GM18858 (cell line): ENCODE measurements around the gene CTCF.

Experiments
- ATAC-seq: cut with Tn5 transposase; IDR thresholded peaks from one replicate; pipeline ENCODE4 v1.9.1; 2021; ENCODE audit not compliant: unreplicated experiment

Gene CTCF

GRCh38 chr16:67663151-67663876, 101.0 kb downstream of the CTCF start:
- ATAC-seq: no peak

- ATAC-seq: no peak
These were observed 101.5 kb downstream of the CTCF start for GRCh38 chr16:67663877-67664222.

- no peak for ATAC-seq
These were observed 101.9 kb downstream of the CTCF start for GRCh38 chr16:67664258-67664657.

DNA sequence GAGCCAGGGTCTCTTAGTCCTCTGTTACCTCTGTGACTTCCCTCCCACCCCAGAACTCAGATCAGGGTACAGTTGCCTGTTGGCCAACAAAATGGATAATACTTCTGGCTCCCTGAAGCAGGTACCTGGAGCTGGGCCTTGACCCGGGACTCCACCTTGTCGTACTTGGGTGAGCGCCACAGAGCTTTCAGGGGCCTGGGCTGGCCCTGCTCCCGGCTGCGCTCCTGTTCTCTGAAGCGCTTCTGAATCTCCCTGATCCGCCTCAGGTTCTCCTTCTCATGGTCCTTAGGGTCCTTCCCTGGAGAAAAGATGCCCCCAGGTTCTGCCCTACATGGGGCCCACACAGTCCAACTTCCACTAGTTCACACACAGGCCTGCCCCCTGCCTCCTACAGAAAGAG, 102.5 kb downstream of the CTCF start:
- no peak for ATAC-seq

DNA sequence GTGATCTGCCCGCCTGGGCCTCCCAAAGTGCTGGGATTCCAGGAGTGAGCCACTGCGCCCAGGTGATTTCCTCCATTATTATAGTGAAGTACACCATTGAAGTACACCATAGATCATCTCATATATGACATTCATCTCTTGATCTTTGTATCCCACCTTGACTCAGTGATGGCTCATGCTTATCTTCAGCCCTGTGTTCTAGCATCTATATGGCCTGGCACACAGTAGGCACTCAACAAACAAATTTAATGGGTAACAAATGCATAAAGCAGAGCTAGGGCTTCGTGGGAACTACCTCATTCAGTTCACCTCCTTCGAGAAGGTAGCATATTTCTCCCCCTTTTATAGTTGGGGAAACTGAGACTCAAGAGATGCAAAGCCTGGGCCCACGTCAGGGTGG, 103.3 kb downstream of the CTCF start:
- no peak for ATAC-seq

DNA sequence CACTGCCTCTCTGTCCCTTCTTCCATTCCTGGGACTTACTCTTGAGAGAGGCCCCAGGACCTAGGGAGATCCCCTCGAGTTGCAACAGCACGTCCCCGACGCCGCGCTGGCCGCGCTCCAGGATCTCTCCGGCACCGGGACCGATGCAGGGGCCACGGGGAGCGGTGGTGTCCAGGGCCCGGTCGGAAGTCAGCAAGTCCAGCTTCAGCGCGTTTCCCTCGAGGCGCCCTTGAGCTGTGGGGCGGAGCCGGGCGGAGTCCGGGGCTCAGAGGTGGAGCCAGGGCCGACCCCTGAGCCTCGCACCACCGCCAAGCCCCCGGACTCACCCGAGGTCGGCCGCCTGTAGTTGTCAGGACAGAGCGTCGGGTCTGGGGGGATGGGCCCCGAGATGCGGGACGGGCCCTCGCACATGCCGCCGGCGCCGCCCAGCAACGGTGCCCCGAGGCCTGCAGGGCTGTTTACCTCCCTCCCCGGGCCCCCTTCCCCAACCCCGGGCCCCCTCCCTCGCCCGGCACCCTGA, 103.8 kb downstream of the CTCF start:
- no peak for ATAC-seq

DNA sequence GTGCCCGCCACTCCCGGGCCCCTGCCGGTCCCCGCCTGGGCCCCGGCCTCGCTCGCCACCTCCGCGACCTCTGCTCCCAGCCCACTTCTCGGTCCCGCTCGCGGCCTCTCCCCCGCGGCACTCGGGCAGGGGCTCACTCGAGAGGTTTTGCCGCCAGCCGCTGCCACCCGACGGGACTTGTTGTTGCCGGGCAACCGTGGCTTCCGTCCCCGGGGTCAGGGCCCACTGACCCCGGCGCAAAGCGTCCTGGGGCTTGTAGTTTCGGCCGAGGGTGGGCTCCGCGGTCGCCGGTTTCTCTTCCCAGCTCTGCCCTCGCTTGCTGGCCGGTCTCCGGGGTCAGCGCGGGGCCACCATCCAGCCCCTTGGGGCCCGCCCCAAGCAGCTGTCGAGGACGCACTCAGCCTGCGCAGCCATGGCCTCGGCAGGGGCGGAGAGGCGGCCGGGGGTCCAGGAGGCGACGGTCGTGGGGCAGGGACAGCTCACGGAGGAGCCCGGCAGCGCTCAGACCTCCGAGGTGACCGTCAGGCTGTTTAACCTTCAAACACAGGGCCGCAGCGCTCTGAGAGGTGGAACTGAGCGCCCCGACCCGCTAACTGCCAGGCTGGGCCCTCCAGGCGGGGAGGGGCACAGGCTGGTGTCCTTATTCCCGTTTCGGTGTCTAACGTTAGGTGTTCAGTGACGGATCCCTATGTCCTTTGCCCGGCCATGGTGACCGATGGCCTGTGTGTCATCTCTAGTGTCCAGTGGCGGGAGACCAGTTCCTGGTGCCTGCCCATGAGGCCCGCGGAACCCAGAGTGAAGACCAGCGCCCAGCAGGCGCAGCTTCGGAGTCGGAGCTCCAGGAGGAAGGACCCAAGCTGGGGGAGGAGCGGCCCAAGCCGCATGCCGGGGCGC, 104.5 kb downstream of the CTCF start, which contains the start of the genes C16orf86 and ENKD1:
Gene C16orf86, plus strand, starts transcription at position 256 of the 894 bp plus-strand sequence. Its CDS starts 157 bp downstream, at position 413.
Gene ENKD1, minus strand, starts transcription at position 192 of the 894 bp plus-strand sequence. CDS start 308 bp downstream, outside the sequence.
- ATAC-seq: peak; percentile 44

DNA sequence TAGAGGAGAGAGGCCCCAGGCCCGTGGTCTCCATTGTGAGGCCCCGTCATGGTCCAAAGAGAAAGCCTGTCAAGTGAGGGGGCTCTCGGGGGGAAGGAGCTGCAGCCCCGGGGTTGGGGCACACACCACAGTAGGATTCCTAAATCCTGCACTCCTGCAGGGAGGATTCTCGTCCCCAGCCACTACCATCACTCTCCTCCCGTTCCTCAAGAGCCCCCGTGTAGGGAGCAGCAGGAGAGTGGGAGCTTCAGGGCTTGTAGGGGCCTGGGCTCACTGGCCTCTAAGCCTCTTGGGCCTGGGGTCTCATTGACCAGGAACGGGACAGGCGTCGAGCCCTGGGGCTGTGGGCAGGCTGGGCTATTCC, 105.1 kb downstream of the CTCF start:
- ATAC-seq: no peak

DNA sequence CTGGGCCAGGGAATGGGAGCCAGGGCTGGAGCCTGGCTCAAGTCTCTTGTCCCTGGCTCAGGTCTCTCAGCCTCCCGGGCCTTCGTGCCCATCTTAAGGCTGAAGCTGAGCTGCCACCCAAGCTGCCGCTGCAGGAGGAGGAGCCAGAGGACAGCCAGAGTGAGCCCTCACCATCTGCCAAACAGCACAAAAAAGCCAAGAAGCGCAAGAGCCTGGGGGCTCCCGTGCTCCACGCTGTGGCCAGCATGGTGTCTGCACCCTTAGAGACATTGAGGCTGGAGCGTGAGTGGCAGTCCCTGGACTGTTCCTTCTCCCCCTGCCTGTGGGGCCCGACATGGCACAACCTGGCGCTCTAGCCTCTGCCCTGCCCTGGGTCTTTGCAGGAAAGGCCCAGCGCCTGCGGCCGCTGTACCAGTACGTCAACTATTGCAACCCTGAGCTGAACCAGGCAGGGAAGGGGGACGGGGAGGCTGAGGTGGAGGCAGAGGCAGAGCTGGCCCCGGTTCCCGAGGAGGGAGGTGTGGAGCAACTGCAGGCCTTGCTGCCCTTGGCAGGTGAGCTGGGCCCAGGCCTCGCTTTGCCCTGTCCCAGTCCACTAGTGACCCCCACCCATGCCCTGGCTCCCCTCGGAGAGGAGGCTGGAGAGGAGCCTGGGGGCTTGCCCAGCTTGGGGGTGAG, 105.6 kb downstream of the CTCF start:
- peak; percentile 71 for ATAC-seq

DNA sequence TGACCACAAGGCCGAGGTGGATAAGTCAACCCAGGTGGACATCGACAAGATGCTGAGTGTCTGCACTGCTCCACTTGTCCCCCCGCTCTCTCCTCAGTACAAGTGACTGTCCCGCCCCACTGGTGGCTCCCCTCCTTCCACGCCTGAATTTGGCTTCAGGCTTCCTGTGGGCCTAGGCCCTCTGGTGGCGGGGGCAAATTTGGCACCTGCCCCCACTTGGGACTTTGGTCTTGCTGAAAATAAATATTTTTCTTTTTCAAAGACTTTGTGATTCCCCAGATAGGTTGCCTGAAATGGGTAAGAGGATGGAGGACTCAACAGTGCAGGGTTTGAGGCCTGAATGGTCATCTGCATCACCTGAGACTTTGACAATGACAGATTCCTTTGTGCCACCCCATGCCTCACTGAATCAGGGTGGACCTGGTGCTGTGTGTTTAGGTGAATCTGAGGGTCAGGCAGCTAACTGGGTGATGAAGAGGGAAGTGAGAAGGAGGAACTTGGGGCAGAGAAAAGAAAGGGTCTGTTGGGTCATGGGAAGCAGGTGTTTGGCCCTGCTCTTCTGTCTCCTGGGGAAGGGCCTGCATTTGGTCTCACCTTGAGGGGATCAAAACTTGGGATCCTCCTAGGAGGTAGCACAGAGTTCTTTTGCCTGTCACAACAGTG, 106.3 kb downstream of the CTCF start:
- no peak for ATAC-seq

GRCh38 chr16:67669499-67670101, 107.3 kb downstream of the CTCF start:
- no peak for ATAC-seq

- ATAC-seq: no peak
These were observed 110.0 kb downstream of the CTCF start for GRCh38 chr16:67672306-67672705.

DNA sequence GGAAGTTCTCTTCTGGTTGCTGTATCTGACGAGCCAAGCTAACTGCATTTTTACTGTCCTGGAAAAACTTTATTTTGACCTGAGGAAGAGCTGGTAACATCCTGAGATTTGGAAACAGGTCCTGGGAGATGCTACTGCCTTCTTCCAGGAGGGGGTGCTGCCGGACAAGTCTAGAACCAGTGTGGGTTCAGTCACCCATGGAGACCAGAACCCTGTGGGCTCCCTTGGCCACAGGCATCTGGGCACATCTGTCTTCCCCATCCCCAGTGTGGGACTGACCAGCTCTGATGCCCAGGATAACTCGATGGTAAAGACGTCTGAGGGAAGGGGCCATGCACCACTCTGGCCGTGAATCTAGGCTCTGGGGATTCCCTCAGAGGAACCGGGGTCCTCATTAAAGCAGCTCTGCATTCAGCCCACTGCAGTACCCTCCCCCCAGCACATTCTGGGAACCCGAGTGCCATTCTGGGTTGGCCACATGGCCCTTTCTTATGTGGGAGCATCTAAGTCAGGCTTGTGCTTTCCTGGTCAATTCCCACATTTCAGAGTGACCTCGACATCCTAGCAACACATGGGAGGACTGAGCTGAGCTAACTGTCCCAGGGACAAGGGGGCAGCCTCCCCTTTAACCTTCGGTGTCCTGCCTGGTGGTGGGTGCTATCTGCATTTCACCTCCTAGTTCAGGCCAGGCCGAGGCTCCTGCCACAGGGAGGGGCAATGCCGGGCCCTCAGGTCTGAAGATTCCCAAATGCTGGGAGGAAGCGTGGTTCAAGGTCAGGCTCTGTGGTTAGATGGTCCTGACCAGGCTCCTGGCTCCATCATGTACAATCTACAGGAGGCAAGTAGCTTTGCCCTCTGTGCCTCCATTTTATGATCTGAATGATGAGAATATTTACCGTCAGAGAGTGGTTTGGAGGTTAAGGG, 110.7 kb downstream of the CTCF start:
- ATAC-seq: no peak

DNA sequence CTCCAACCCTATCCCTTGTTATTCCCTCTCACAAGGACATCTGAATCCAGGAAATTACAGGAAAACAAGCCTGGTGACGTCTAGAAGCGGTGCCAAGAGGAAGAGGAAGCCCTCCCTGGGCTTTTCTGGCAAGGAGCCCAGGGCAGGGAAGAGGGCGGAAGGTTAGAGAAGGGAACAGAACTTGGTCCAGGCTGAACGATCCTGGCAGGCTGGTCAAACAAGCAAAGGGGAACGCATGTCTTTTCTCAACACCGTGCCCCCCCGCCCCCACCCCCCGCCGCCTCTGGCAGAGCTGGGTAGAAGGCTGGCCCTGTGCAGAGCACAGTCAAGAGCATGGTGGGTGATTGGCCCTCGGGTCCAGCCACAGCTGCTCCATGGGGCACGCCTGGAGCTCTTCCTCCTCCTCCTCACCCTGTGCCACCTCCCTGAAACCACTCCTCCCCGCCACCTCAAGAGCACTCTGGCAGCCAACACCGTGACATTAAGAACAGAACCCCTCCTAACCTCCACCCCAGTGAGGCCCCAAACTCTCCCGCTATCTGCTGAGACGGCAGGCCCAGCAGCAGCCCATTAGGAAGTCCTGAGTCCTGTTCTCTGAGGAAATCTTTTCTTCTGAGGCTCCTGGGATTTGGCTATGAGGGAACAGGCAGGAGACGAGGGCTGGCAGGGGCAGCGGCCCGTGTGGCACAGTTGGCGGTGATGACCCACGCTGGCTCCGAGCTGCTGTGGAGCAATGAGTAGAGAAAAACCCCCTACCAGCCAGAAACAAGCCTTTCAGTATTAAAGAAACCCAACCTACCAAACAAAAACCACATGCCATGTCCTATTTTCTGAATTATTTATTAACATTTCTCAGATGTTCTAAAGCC, 111.6 kb downstream of the CTCF start:
- no peak for ATAC-seq

GRCh38 chr16:67674851-67675578, 112.7 kb downstream of the CTCF start:
- ATAC-seq: no peak

GRCh38 chr16:67675579-67675935, 113.2 kb downstream of the CTCF start:
- ATAC-seq: no peak

DNA sequence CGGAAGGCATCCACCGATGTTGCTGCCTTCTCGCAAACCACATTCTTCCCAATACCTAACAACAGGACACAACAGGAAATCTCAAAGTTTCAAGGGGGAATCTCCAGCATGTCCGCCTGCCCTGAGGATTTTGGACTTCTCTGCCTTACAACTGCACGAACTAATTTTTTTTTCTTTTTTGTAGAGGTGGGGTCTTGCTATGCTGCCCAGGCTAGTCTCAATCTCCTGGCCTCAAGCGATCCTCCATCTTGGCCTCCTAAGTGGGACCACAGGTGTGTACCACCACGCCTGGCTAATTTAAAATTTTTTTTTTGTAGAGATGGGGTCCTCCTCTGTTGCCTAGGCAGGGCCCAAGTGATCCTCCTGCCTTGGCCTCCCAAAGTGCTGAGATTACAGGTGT, 113.7 kb downstream of the CTCF start:
- no peak for ATAC-seq

DNA sequence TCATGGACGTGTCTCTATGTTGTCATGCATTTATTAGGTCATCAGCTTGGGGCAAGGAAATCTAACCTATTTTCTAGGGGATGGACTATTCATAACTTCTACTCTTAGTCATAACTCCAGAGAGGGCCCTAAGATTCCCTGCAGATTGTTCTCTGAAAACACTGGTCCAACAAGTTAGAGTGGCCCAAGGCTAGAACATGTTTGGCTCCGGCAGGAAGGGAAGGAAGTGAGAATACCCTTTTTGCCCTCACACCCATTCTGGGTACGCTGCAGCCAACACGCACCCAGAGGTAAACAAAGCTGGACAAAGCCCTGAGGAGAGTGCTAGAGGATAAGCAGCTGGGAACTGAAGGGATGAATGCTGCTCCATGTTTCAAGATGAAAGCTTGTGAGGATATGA, 114.2 kb downstream of the CTCF start:
- no peak for ATAC-seq
